GM23338 (cell line): ENCODE data around the gene LGR5. TPM values are rescaled to one million over a fixed set of nuclear protein-coding genes. Genes with fewer than 3 reads are reported as not detected.

Source experiments
- ATAC-seq: fragments of 200-7000 bp; cut with Tn5 transposase; 3 replicates; pipeline ENCODE4 v1.9.1; 2020
- DNase-seq: peaks from one replicate; pipeline ENCODE4 v3.0.0-alpha.2; 2015; ENCODE audit warnings: low spot score
- H2AFZ ChIP-seq: fragments of 200-600 bp; sonication (generic); 2 replicates; pipeline ENCODE4 v1.8.0; 2016; ENCODE audit warnings: antibody characterized with exemption, mild to moderate bottlenecking, moderate library complexity
- H3F3A ChIP-seq: fragments of 200-600 bp; sonication (generic); replicated peaks from 2 replicates; pipeline ENCODE4 v1.8.0; 2017; ENCODE audit warnings: antibody characterized with exemption, mixed run types, low read depth
- H3K27ac ChIP-seq: fragments of 200-600 bp; sonication (generic); 2 replicates; pipeline ENCODE4 v1.6.1; 2016; ENCODE audit warnings: low read depth
- H3K27me3 ChIP-seq: fragments of 200-600 bp; sonication (generic); 2 replicates; pipeline ENCODE4 v1.8.0; 2016; ENCODE audit warnings: mild to moderate bottlenecking, mixed run types, moderate library complexity; ENCODE audit not compliant: insufficient read depth
- H3K36me3 ChIP-seq: fragments of 200-600 bp; sonication (generic); 2 replicates; pipeline ENCODE4 v1.8.0; 2016; ENCODE audit warnings: mild to moderate bottlenecking; ENCODE audit not compliant: insufficient read depth
- H3K4me1 ChIP-seq: fragments of 200-600 bp; sonication (generic); 2 replicates; pipeline ENCODE4 v1.8.0; 2016; ENCODE audit warnings: mild to moderate bottlenecking, moderate library complexity; ENCODE audit not compliant: insufficient read depth
- H3K4me2 ChIP-seq: fragments of 200-600 bp; sonication (generic); 2 replicates; pipeline ENCODE4 v1.7.1; 2017; ENCODE audit warnings: mixed run types
- H3K4me3 ChIP-seq: fragments of 200-600 bp; sonication (generic); 2 replicates; pipeline ENCODE4 v1.6.1; 2016; ENCODE audit warnings: mixed run types
- H3K79me2 ChIP-seq: fragments of 200-600 bp; sonication (generic); replicated peaks from 2 replicates; pipeline ENCODE4 v1.8.0; 2017; ENCODE audit warnings: mild to moderate bottlenecking; ENCODE audit not compliant: insufficient read depth
- H3K9me2 ChIP-seq: fragments of 200-600 bp; sonication (generic); 2 replicates; pipeline ENCODE4 v1.8.0; 2017; ENCODE audit not compliant: insufficient read depth
- H4K20me1 ChIP-seq: fragments of 200-600 bp; sonication (generic); replicated peaks from 2 replicates; pipeline ENCODE4 v1.8.0; 2017; ENCODE audit warnings: mild to moderate bottlenecking; ENCODE audit not compliant: insufficient read depth
- H3K27ac Mint-ChIP-seq: 2 replicates; pipeline ENCODE4 v1.8.0; 2020; ENCODE audit warnings: inconsistent platforms, mild to moderate bottlenecking, moderate library complexity, mixed read lengths
- H3K27me3 Mint-ChIP-seq: 3 replicates; pipeline ENCODE4 v1.8.0; 2022; ENCODE audit warnings: low read depth, mild to moderate bottlenecking, moderate library complexity, mixed read lengths, inconsistent platforms; ENCODE audit not compliant: insufficient read depth, poor library complexity
- H3K36me3 Mint-ChIP-seq: 3 replicates; pipeline ENCODE4 v1.8.0; 2021; ENCODE audit warnings: low read depth, mild to moderate bottlenecking, inconsistent platforms, moderate library complexity, mixed read lengths
- H3K4me1 Mint-ChIP-seq: 3 replicates; pipeline ENCODE4 v1.8.0; 2020; ENCODE audit warnings: mild to moderate bottlenecking, inconsistent platforms, mixed read lengths
- H3K4me3 Mint-ChIP-seq: 3 replicates; pipeline ENCODE4 v1.8.0; 2021; ENCODE audit warnings: moderate library complexity, mild to moderate bottlenecking, inconsistent platforms, mixed read lengths
- H3K9me3 Mint-ChIP-seq: 3 replicates; pipeline ENCODE4 v1.8.0; 2020; ENCODE audit warnings: moderate library complexity, mild to moderate bottlenecking, inconsistent platforms, mixed read lengths
- CREB1 ChIP-seq: fragments of 250-450 bp; sonication (Bioruptor Pico); IDR thresholded peaks from 2 replicates; pipeline ENCODE4 v1.5.0; 2020; ENCODE audit warnings: low read depth, mild to moderate bottlenecking, moderate library complexity
- ETS1 ChIP-seq: IDR thresholded peaks from 2 replicates; pipeline ENCODE4 v1.6.1; 2016; ENCODE audit warnings: antibody characterized with exemption
- EZH2phosphoT487 ChIP-seq: fragments of 200-600 bp; sonication (generic); IDR thresholded peaks from one replicate; pipeline ENCODE4 v1.8.1; 2018; ENCODE audit warnings: antibody characterized with exemption; ENCODE audit not compliant: unreplicated experiment
- JUNB ChIP-seq: IDR thresholded peaks from one replicate; pipeline ENCODE4 v1.6.1; 2016; ENCODE audit warnings: antibody characterized with exemption; ENCODE audit not compliant: unreplicated experiment
- NANOG ChIP-seq: IDR thresholded peaks from 2 replicates; pipeline ENCODE4 v1.6.1; 2016; ENCODE audit warnings: antibody characterized with exemption, borderline replicate concordance
- POLR2AphosphoS5 ChIP-seq: IDR thresholded peaks from 2 replicates; pipeline ENCODE4 v1.6.1; 2016; ENCODE audit warnings: antibody characterized with exemption, low read depth
- REST ChIP-seq: IDR thresholded peaks from one replicate; pipeline ENCODE4 v1.6.1; 2018; ENCODE audit warnings: antibody characterized with exemption; ENCODE audit not compliant: unreplicated experiment
- STAT1 ChIP-seq: IDR thresholded peaks from one replicate; pipeline ENCODE4 v1.6.1; 2016; ENCODE audit warnings: antibody characterized with exemption; ENCODE audit not compliant: unreplicated experiment
- ZNF114 ChIP-seq: fragments of 250-450 bp; sonication (Bioruptor Pico); IDR thresholded peaks from 2 replicates; pipeline ENCODE4 v1.5.0; 2020; ENCODE audit warnings: mild to moderate bottlenecking, moderate library complexity
- ZNF462 ChIP-seq: fragments of 250-450 bp; sonication (Bioruptor Pico); IDR thresholded peaks from 2 replicates; pipeline ENCODE4 v1.5.0; 2020; ENCODE audit warnings: mild to moderate bottlenecking, moderate library complexity
- polyA plus RNA-seq: library from polyadenylated mRNA; unstranded; fragments of >200 nt; fragmentation: Nextera tagmentation; extraction: Ambion mirVana; gene quantifications from 2 replicates; pipeline ENCODE4 v1.2.1, GENCODE V29; 2016
- total RNA-seq: library from RNA; depleted of rRNA; stranded (reverse); fragments of >200 nt; shearing (Covaris generic); gene quantifications from 2 replicates; pipeline ENCODE4 v1.2.3, GENCODE V29; 2014
- TF ChIP-seq, protein P1 (sequence below), 2 experiments: fragments of 200-600 bp in 1 of 2; sonication (generic) in 1 of 2; conservative IDR thresholded peaks; 2 replicates each; pipeline versions ENCODE4 v1.5.1 to v1.6.1; 2016 to 2017; ENCODE audit warnings: antibody characterized with exemption in 2 of 2, low read depth in 2 of 2, mild to moderate bottlenecking in 2 of 2, moderate library complexity in 1 of 2

LGR5 gene
- total and polyA plus RNA-seq, 2 experiments from 2014 or later, result 0.17 to 0.26 TPM

- Histone ChIP-seq H3K27me3 (no peaks in the 10 kb centered on the region), H3K4me3 (no peak overlapping the region), H3F3A (no peaks in the 10 kb centered on the region), H3K4me2 (no peak overlapping the region), H3K36me3 (no peaks in the 10 kb centered on the region), H3K9me2 (peaks cover 7% of the 10 kb centered on the region; the same call in 1 of the 2 replicates), H3K27ac (no peak overlapping the region), H4K20me1 (no peaks in the 10 kb centered on the region), H3K4me1 (no peaks in the 10 kb centered on the region), H2AFZ (no peak overlapping the region), H3K79me2 (no peaks in the 10 kb centered on the region)
- Mint-ChIP-seq H3K9me3 (no peaks in the 10 kb centered on the region), H3K27ac (no peak overlapping the region), H3K4me1 (peaks cover 10% of the 10 kb centered on the region; the same call in 2 of the 3 replicates), H3K36me3 (no peaks in the 10 kb centered on the region), H3K4me3 (no peak overlapping the region), H3K27me3 (peaks cover under 1% of the 10 kb centered on the region)
- ATAC-seq (no peak), DNase-seq (no peak)
- no peak for TF ChIP-seq ZNF462 (CRISPR knock-in tag)
- no peak for TF ChIP-seq JUNB
- no peak for TF ChIP-seq POLR2AphosphoS5
- TF ChIP-seq, protein P1, sequence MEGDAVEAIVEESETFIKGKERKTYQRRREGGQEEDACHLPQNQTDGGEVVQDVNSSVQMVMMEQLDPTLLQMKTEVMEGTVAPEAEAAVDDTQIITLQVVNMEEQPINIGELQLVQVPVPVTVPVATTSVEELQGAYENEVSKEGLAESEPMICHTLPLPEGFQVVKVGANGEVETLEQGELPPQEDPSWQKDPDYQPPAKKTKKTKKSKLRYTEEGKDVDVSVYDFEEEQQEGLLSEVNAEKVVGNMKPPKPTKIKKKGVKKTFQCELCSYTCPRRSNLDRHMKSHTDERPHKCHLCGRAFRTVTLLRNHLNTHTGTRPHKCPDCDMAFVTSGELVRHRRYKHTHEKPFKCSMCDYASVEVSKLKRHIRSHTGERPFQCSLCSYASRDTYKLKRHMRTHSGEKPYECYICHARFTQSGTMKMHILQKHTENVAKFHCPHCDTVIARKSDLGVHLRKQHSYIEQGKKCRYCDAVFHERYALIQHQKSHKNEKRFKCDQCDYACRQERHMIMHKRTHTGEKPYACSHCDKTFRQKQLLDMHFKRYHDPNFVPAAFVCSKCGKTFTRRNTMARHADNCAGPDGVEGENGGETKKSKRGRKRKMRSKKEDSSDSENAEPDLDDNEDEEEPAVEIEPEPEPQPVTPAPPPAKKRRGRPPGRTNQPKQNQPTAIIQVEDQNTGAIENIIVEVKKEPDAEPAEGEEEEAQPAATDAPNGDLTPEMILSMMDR (conservative IDR thresholded peaks at IDR 0.05; ENCODE audit: low read depth in 2 of 2), result no peak
- TF ChIP-seq STAT1, result no peak
- TF ChIP-seq ETS1, result no peak
- no peak for TF ChIP-seq ZNF114
- no peak for TF ChIP-seq CREB1
- no peak for TF ChIP-seq NANOG
- TF ChIP-seq EZH2phosphoT487, result no peak
- TF ChIP-seq REST, result no peak
Observed at GRCh38 chr12:71449373-71450070, 9.9 kb downstream of the LGR5 start.
